ENCODE results near the gene ZNF283.

Gene ZNF283

DNA sequence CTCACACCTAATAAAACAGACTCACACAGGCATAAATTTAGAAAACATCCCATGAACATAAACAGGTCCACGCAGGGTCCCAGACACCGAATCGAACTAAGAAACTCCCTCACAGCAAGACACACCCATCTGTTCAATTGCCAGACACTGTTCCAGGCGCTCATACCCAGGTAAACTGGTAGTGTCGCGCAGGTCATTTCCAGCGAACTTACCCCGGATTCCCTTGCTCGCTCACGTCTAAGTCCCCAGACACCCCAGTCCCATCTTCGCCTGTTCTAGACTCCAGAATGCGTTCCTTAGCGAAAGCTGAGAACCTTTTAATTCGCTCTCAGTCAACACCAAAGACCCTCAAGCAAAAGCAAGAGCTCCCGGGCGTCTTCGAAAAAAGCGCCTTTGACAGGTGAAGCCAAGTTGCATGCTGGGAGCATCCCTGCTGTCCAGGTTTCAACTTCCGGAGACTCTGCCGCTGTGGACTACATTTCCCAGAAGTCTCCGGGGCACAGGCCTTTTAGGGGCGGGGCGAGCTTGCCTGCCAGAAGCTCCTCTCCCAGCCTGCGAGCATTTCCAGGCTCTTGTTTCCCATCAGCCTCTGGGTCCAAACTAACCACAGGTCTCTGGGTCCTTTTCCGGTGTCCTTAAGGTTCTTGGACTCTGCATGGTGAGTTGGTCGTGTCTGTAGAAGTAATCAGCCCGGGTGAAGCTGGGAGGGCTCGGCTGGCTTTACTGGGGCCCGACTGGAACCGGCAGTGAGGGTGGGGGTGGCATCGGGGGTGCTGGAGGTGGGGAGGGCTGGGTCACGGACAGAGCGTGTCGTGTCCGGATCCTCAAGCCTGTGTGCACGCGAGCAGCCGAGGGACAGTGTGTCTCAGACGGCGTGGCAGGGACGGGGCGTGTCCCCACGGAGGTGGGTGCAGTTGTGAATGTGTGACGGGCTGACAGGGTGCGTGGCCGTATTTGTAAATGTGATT, at the start of gene ZNF283:
TSS of gene ZNF283 (plus strand) at position 535 of the 968 bp plus-strand sequence. CDS start 6,184 bp downstream, outside the sequence.
- peak; percentile 97 for DNase-seq

DNA sequence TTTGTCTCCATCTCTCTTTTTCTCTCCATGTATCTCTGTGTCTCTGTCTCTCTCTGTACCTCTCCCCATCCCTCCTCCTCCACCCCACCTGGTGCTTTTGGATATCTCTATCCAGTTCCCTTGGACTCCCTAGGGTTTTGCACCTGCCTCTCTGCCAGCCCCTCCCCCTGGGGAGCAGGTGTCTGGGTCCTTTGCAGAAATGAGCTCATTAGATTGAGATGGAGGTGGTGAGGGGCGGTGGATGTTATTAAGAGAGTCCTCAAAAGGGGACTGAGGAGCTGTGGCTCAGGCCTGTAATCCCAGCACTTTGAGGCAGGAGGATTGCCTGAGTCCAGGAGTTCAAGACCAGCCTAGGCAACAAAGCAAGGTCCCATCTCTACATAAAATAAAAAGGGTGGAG, 48.5 kb upstream of the ZNF283 start:
- DNase-seq: no peak

DNA sequence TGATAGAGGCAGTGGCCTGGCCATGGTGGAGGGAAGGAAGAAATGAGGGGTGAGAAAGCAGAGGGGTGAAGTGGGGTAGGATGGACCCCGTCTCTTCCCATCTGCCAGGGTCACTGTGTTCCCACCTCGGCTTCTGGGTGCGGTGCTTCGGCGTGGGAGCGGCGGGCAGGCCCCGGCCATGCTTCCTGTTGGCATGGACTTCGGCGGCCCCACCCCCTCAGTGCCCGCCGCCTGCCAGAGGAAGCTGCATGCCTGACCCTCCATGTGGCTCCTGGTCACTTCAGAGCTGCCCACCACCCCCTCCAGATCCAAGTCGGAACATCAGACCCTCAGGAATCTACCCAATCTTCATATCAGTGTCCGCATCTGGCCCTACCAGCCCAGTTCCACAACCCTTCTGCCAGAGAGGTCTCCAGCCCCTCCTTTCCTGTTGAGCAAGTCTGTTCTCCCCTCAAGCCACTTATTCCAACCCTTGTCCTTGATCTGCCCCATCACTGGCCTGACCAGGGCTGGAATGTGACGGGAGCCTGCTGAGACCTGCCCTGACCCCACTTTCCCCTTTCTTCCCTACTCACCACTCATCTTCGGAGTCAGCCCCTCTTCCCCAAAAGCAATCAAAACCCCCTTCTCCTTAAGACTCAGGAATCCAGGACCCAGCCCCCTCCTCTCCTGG, 47.8 kb upstream of the ZNF283 start:
- peak; percentile 63 for DNase-seq

DNA sequence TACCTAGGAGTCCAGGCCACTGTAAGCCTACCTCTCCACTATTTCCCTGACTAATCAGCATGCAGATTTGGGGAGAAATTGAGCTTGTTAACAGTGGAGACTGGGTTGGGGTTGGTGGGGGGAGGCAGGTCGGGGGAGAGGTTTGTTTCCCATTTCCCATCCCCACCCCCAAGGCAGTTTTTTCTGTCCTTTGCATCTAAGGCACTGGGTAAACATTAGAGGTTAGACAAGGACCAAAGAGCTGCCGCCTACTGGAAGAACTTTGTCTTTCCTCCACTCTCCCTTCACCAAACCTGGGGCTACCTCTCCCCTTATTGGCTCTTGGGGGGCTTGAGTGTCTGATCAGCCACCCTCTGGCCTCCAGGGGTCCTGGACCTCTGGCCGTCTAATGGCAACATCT, 47.3 kb upstream of the ZNF283 start:
- peak; percentile 57 for DNase-seq

DNA sequence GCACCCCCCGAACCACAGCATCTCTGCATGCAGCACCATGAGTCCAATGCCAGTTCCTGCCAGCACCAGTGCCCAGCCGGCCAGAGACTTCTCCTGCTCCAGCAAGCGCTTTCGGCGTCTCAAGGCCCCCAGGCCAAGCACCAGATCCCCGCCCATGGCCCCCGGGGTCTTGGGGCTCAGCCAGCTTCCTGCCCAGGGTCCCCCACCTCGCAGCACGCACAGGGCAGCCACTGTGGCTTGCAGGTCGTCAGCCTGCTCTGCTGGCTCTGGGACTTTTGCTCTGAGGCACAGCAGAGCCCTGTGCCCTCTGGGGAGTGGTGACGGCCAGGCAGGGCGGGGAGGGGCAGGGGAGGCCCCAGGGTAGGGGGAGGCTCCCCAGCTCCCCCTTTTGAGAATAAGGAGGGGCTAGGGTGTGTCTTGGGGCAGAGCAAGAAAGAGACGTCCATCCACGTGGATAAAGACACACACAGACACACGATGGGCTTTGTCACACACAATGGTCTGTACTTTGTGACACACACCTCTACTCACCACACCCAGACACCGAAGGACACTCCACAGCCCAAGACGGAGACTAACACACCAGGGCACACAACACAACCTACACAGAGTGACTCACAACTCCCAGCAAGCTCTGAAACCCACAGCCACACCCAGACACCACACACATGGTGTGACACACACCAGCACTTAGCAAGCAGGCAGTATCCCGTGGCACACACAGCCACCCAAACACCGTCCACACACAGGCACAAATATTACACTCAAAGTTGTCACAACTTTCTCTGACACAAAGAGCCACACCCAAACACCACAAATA, 46.2 kb upstream of the ZNF283 start, which contains the start of gene KCNN4:
TSS of gene KCNN4 (minus strand) at position 268 of the 820 bp plus-strand sequence. CDS start at position 156, 112 bp downstream.
- DNase-seq: peak; percentile 63

DNA sequence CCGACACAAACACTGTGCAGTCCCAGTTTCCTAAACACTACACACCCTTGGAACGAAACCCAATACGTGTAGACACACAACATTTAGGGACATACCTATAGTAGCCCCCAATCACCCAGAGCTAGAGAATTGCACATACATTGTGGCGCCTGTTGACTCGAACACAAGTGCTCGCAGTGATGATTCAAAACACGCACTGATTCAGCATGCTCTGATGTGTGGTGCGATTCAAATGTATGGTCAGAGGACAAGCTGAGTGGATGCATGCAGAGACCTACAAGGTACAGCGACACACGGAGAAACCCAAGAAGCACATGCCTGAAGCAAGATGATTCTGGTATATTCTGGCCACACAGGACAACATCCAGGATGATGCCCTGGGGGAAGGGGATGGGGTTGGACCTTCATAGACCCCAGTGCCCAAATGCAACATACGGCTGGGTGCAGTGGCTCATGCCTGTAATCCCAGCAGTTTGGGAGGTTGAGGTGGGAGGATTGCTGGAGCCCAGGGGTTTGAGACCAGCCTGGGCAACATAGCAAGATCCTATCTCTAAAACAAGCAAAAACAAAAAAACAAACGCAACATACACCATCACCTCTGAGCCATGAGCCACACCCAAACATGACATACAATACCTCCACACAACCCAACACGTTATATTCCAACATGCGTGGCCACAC, 45.4 kb upstream of the ZNF283 start:
- no peak for DNase-seq

DNA sequence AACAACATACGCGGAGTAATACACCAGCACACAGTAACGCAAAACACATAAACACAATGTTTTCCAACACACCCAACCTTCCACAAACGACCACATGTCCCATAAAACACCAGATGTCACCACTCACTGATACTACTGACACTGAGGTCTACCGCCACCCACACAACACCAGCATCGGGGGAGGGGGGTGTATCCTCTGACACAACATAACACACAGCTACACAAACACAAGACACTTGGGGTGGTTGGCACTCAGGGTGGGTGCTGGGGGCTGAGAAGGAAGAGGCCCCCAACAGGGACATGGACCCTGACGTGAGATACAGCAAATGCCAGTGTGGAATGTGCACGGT, 44.8 kb upstream of the ZNF283 start:
- no peak for DNase-seq

DNA sequence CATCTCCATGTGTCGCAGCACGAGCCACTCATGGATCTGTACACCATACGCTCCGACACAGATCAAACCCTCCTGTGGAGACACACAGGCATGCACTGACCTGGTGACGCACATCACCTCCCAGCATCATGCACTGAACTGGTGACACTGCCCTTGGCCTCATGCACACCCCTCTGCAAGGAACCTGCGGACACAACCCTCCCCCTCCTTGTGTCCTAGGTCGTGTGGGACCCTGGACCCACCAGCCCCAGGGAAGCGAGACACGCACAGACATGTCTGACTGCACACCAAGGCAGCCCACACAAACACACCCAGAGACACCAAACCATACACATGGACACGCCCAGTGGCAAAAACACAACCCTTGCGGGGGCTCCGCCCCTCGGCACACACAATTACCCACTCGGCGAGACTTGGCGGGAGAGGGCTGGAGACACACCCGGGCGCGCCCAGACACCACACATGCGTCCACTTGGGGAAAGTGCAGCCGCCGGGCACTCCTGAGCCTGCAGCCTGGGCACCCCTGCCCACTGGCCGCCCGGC, 44.4 kb upstream of the ZNF283 start:
- DNase-seq: no peak

DNA sequence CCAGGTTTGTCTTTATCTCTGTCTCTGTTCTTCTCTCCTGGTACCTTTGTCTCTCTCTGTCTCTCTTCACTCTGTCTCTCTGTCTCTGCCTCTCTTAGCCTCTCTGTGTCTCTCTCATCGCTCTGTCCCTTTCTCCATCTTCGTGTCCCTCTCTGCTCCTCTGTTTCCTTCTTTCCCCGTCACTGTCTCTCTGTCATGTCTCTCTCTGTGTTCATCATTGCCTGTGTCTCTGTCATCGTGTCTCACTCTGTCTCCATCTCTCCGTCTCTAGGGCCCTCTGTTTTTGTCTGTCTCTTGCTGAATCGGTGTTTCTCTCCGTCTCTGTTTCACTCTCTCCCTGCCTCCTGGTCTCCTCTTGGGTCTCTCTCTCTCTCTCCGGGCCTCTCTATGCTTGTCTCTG, 43.5 kb upstream of the ZNF283 start:
- DNase-seq: no peak

DNA sequence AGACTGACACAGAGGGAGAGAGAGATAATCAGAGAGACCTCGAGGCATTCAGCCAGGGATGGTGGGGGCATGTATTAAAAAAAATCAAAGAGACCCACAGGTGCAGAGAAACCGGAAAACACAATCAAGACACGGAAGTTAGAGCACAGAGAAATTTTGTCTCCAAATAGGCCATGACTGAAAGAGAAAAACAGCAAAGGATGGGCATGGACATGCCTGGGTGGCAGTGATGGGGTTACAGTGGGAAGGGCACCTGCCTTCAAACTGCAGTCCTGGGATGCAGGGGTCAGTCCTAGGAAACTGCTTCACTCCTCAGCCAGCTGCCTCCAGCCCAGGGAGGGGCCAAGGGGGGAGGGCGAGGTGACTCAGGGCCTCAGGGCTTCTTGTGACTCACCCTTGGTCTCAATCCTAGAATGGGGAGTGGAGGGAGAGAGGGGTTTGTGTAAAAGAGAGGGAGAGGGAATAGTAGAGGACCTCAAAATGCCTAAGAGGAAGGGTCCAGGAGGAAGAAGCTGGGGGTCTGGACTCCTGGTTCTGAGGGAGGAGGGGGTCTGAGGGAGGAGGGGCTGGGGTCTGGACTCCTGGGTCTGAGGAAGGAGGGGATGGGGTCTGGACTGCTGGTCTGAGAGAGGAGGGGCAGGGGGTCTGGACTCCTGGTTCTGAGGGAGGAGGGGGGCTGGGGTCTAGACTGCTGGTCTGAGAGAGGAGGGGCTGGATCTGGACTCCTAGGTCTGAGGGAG, 42.7 kb upstream of the ZNF283 start:
- DNase-seq: peak; percentile 97

DNA sequence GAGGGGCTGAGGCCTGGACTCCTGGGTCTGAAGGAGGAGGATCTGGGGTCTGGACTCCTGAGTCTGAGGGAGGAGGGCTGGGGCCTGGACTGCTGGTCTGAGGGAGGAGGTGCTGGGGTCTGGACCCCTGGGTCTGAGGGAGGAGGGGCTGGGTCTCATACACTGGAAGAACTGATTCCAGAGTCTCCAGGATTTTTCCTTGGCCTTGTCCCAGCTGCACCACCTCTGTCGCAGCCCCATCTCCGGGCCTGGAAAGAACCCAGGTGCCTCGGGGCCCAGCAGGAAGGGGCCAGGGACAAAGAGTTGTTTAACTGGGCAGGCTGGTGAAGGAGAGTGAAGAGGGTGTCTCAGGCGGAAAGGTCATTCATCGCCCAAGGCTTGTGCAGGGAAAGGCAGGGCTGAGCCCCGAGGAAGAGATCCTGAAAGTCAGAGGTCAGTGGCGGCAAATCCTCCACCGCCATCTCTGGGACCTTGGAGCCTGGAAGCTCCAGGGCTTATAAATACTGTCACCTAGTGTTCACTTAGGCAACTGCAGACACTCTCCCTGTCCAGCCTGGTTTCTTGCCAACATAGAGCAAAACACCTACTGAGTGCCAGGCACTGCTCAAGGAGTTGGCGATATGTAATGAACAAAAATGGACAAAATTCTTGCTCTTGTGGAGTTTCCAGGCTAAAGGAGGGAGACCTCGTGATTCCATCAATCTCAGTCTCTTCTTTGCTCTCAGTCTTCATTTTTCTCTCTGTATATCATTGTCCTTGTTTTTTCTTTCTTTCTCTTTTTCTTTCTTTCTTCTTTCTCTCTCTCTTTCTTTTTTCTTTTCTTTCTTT, 41.9 kb upstream of the ZNF283 start:
- DNase-seq: peak; percentile 92

DNA sequence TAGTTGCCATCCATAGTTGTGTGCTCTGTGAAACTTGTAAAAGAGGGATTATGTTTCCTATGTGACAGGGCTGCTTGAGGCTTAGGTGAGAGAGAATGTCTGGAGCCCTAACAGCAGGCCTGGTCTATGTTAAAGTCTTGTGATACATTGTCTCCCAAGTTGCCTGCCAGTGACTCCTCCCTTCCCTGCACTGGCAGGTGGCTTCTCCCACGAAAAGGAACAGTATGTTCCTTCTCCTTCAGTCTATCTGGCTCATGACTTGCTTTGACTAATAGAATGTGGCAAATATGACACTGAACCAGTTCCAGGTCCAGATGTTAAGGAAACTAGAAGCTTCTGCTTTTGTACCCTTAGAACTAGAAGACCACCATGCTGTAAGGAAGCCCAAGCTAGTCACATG, 40.5 kb upstream of the ZNF283 start:
- no peak for DNase-seq

DNA sequence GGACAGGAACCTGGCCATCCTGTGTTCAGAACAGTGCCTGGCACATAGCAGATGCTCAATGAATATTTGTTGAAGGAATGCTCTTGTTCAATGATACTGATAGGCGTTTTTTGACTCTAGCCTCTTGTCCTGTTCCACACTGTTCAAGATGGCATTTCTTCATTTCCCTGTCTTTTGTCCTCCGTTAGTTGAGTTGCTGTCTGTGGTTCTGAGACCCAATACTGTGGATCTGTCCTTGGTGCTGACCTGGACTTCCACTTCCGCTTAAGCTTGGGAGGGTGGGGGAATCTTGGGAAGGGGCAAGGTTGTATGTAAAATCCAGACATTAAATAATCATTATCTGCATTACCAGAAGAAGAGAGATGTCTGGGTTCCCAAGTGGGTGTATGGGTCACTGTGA, 38.1 kb upstream of the ZNF283 start:
- peak; percentile 61 for DNase-seq

DNA sequence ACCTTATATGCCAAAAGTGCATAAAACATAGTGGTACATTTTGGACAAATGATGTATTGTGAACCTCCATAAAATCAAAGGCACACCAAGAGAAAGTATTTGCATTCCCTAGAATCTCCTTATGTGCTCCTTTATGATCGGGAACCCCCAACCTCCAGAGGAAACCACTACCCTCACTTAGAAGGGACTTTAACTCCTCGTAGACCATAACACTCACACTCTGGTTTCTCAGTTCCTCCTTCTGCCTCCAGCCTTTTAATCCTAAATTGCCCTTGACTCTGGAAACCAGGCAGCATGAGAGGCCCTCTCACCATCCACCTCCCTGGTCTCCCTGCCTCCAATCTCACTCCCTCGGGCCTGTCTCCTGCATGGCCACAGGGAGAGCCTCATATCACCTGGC, 36.5 kb upstream of the ZNF283 start:
- DNase-seq: no peak

DNA sequence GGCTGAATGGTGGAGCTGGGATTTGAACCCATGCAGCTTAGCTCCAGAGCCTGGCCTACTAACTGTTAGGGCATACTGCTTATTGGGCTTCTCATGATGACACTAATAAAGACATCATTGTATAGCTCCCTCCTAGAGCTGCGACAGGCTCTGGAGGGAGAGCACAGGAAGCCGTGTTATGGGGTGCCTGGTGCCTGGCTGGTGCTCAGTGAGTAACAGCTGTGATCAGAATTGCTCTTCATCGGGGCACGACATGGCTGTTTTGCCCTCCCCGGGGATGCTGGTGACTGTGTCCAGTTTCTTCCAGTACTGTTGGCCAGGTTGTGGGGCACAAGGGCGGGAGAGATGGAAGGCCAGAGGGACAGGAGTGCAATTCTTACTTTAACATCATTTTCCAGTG, 30.0 kb upstream of the ZNF283 start:
- DNase-seq: no peak

DNA sequence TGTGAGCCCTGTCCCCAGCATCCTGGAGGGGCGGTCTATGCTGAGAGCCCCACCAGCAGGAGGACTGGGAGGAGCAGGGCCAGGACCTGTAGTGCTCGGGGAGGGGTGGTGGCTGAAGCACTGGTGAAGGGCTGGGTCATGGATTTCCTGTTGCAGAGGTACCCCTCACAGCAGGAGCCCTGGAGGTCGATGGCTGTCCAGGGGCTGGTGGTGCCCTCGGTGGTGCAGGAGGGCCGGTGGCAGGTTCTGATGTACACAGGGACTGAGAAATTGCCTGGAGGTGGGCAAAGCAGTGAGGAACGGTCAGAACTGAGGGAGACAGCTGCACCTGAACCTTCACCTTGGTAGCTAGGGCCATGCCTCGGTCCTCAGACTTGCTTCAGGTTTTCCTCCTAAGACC, 29.6 kb upstream of the ZNF283 start:
- no peak for DNase-seq

DNA sequence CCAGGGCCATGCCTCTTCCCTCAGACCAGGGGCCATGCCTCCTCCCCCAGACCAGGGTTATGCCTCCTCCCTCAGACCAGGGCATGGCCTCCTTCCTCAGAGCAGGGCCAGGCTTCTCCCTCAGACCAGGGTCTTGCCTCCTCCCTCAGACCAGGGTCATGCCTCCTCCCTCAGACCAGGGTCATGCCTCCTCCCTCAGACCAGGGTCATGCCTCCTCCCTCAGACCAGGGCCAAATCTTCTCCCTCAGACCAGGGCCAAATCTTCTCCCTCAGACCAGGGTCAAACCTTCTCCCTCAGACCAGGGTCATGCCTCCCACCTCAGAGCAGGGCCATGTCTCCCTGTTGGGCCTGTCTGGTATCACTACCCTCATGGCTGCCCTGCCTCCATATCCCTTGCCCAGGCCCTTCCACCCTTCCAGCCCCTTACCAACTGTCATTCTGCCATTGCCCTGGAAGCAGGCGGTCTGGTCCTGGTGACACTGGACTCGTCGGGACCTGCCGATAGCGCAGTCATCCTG, 29.0 kb upstream of the ZNF283 start:
- no peak for DNase-seq

DNA sequence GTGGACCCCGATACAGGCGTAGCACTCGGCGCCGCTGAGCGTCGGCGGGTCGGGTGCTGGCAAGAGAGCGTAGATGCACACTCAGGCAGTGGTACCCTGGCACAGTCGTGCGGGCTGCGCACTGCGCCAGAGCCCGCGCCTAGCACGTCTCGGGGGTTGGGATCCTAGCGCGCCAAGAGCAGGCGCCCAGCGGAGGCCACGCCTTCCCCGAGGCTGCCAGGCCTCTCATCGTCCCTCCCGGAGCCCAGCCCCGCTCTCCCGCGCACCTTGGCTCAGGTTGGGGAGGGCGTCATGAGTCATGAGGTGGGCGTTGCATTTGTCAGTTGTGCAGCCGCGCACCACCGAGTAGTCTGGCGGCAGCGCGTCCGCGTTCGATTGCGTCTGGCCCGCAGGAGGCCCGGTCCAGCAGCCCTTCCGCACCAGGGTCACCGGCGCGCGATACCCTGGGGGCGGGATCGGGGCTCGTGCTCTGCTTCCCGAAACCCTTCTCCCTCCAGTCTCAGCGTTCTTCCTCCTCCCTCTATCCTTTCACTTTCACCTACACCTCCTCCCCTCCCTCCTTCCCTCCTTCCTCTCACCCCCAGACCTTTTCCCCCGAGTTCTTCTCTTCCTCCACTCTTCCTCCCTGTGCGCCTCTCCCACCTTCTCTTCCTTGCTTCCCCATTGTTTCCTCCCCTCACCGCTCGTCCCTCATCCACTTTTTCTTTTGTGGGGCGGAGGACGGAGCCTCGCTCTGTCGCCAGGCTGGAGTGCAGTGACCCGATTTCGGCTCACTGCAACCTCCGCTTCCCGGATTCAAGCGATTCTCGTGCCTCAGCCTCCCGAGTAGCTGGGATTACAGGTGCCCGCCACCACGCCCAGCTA, 28.3 kb upstream of the ZNF283 start:
- peak; percentile 92 for DNase-seq

DNA sequence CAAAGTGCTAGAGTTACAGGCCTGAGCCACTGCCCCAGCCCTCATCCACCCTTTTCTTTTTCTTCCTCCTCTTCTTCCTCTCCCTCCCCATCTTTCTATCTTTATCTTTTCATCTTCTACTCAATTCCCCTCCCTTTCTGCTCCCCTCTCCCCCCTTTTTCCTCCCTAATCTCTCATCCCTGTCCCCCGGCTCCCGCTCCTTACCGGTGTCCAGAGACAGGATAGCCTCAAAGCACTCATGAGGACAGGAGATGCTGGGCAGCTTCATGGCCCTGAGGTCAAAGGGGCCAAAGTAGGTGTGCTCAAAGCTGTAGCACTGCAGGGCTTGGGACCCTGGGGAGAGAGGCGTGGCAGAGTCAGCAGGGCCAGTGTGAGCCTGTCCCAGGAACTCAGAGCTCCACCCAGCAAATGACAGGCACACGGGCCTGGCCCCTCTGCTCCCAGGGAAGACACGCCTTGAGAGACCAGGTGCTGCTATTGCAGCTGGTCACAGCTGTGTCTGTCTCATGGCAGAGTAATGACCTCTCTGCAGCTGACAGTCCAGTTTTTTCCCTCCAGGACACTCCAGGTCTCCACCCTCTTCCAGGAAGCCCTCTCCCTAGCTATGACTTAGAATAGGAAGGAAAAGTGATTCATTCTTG, 27.5 kb upstream of the ZNF283 start:
- peak; percentile 74 for DNase-seq

Data from islet precursor cell (in vitro differentiated cells).